ENCODE data around the gene DESI1. TPM values are rescaled to one million over a fixed set of nuclear protein-coding genes. Genes with fewer than 3 reads are reported as not detected.

The DESI1 gene
- total and polyA plus RNA-seq, 12 donors = 11.4 to 82.8 (median 34.7) TPM

- H3K27ac ChIP-seq = no peak overlapping the region
- intact Hi-C loops (cut with DNase I) = no loop called here
- H3K27me3 ChIP-seq = no peaks in the 10 kb centered on the region
- H3K4me3 ChIP-seq = no peak overlapping the region
- peaks cover 0 to 7% of the 10 kb centered on the region in 2 donors for H3K4me1 ChIP-seq (replicated peaks in 1 of 2)
- H3K36me3 ChIP-seq (replicated peaks in 1 of 2) = peaks cover 0 to 87% of the 10 kb centered on the region in 2 donors
- no peak for DNase-seq
- TF ChIP-seq POLR2A (IDR thresholded peaks at IDR 0.05) = no peak
- TF ChIP-seq CTCF (IDR thresholded peaks at IDR 0.05) = no peak
- no peaks in the 10 kb centered on the region for H3K9me3 ChIP-seq (replicated peaks in 1 of 3)
- 75 to 93% (median 84%) methylated on average over 2 to 3 of the region's 3 CpGs for WGBS, 4 donors
Measured at GRCh38 chr22:41647771-41648170, 26.9 kb upstream of the DESI1 start.

- WGBS, 4 donors = 85 to 97% (median 94%) methylated on average over 6 of the region's 6 CpGs
- no peak for DNase-seq
- no peak overlapping the region for H3K27ac ChIP-seq
- peaks cover 0 to 87% of the 10 kb centered on the region in 2 donors for H3K36me3 ChIP-seq (replicated peaks in 1 of 2)
- intact Hi-C loops (cut with DNase I) = no loop called here
- no peak overlapping the region for H3K4me3 ChIP-seq
- TF ChIP-seq CTCF (IDR thresholded peaks at IDR 0.05) (no peak), POLR2A (IDR thresholded peaks at IDR 0.05) (no peak)
- H3K4me1 ChIP-seq (replicated peaks in 1 of 2) = peaks cover 0 to 7% of the 10 kb centered on the region in 2 donors
- H3K9me3 ChIP-seq (replicated peaks in 1 of 3) = no peaks in the 10 kb centered on the region
- H3K27me3 ChIP-seq = no peaks in the 10 kb centered on the region
Measured at GRCh38 chr22:41642331-41643110, 21.7 kb upstream of the DESI1 start.

DNA sequence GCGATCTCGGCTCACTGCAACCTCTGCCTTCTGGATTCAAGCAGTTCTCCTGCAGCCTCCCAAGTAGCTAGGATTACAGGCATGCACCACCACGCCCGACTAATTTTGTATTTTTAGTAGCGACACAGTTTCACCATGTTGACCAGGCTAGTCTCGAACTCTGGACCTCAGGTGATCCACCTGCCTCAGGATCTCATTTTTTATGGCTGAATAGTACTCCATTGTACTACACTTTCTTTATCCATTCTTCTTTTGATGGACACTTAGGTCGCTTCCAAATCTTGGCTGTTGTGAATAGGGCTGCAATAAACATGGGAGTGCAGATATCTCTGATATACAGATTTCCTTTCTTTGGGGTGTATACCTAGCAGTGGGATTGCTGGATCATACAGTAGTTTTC is 21.0 kb upstream of the DESI1 start:
- Histone ChIP-seq H3K9me3 (replicated peaks in 1 of 3) (no peaks in the 10 kb centered on the region), H3K27ac (no peak overlapping the region), H3K4me1 (replicated peaks in 1 of 2) (peaks cover 0 to 7% of the 10 kb centered on the region in 2 donors), H3K27me3 (no peaks in the 10 kb centered on the region), H3K36me3 (replicated peaks in 1 of 2) (peaks cover 0 to 87% of the 10 kb centered on the region in 2 donors), H3K4me3 (no peak overlapping the region)
- peak in 1 of 7 donors; percentile 39 for DNase-seq
- TF ChIP-seq CTCF (IDR thresholded peaks at IDR 0.05) = no peak
- TF ChIP-seq POLR2A (IDR thresholded peaks at IDR 0.05) = no peak
- 96 to 99% (median 98%) methylated on average over 7 of the region's 7 CpGs for WGBS, 4 donors
- intact Hi-C loops (cut with DNase I) = no loop called here

DNA sequence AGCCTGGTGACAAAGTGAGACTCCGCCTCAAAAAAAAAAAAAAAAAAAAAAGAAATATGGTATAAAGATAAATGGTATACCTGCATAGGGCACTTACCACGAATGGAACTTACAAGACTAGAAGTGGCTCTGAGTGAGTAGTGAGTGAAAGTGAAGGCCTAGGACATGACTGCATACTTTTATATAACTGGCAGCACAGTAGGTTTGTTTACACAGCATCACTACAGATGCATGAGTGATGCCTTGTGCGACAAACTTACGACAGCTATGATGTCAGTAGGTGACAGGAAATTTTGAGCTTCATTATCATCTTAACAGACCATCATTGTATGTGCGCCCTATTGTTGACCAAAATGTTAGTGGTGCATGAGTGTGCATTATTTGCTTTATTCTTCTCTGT is 17.9 kb upstream of the DESI1 start:
- no peak for TF ChIP-seq CTCF (IDR thresholded peaks at IDR 0.05)
- TF ChIP-seq POLR2A (IDR thresholded peaks at IDR 0.05) = no peak
- Histone ChIP-seq H3K4me3 (no peak overlapping the region), H3K4me1 (replicated peaks in 1 of 2) (no peaks in the 10 kb centered on the region), H3K27ac (no peak overlapping the region), H3K9me3 (replicated peaks in 1 of 3) (no peaks in the 10 kb centered on the region), H3K27me3 (no peaks in the 10 kb centered on the region), H3K36me3 (replicated peaks in 1 of 2) (peaks cover 0 to 91% of the 10 kb centered on the region in 2 donors)
- DNase-seq = peak in 1 of 7 donors; percentile 20
- WGBS, 4 donors = 81 to 91% (median 89%) methylated on average over 5 of the region's 5 CpGs
- intact Hi-C loops (cut with DNase I) = no loop called here
